ENCODE results near the gene GTF2I. TPM values are rescaled to one million over a fixed set of nuclear protein-coding genes. Genes with fewer than 3 reads are reported as not detected.
"Not testable (repeated sequence)": the region's sequence is repeated elsewhere in the genome, so short reads cannot be mapped to it uniquely, and the experiment has no call there.

Gene GTF2I
- total RNA-seq, 1 experiment from 2014 or later: 357 TPM

GRCh38 chr7:74783595-74783994 is 126.1 kb downstream of the GTF2I start:
- H3K4me1 Mint-ChIP-seq; H3K4ac ChIP-seq (ENCODE audit: low read depth, low read length); H3K27me3 Mint-ChIP-seq (ENCODE audit: low read depth); H3K23me2 ChIP-seq (ENCODE audit: insufficient read length, low read depth, low read length, poor library complexity, severe bottlenecking); H3K9me3 Mint-ChIP-seq; H3K79me2 ChIP-seq (ENCODE audit: insufficient read depth, low read length); H3K18ac ChIP-seq (ENCODE audit: insufficient read length, low read depth, low read length); H3K23ac ChIP-seq (ENCODE audit: insufficient read length, low read depth, low read length); H3K4me1 ChIP-seq (ENCODE audit: insufficient read depth, low read length); H3T11ph ChIP-seq (ENCODE audit: low read length); H4K8ac ChIP-seq (replicated peaks; ENCODE audit: insufficient read length, low read depth, low read length); H3K79me1 ChIP-seq (ENCODE audit: insufficient read depth, low read depth, low read length, poor library complexity, severe bottlenecking); H4K5ac ChIP-seq (ENCODE audit: insufficient read length, low read depth, low read length); H2BK15ac ChIP-seq (ENCODE audit: low read depth, low read length); H2BK5ac ChIP-seq (ENCODE audit: insufficient read length, low read length); H2BK20ac ChIP-seq (ENCODE audit: low read depth, low read length, poor library complexity, severe bottlenecking); H2BK120ac ChIP-seq (ENCODE audit: low read depth, low read length, poor library complexity, severe bottlenecking); H3K27me3 ChIP-seq (ENCODE audit: insufficient read depth, low read length); H3K9ac ChIP-seq (ENCODE audit: extremely low read depth, insufficient read length, low read length); H2AFZ ChIP-seq (ENCODE audit: low read length); H2AK5ac ChIP-seq (ENCODE audit: insufficient read length, low read length); H4K20me1 ChIP-seq (ENCODE audit: control insufficient read depth, insufficient read depth, insufficient read length); H2BK12ac ChIP-seq (ENCODE audit: insufficient read length, low read depth, low read length); H3K4me2 ChIP-seq (ENCODE audit: insufficient read depth, insufficient read length, low read length); H3K27ac ChIP-seq (ENCODE audit: insufficient read length, low read depth, low read length); H3K4me3 Mint-ChIP-seq; H4K91ac ChIP-seq (ENCODE audit: insufficient read length, low read depth, low read length); H3K9me3 ChIP-seq (ENCODE audit: control insufficient read depth, low read depth, low read length); H3K36me3 Mint-ChIP-seq (ENCODE audit: insufficient read depth in 1 of 3, low read depth in 3 of 3); H3K56ac ChIP-seq (ENCODE audit: insufficient read length, low read depth, low read length); H3K14ac ChIP-seq (ENCODE audit: insufficient read depth, low read length): not testable (repeated sequence)
- peak overlapping the region in 1 of 3 experiments; percentile 70; a peak in 1 of 7 replicates for H3K27ac Mint-ChIP-seq
- no CpG with 5 or more reads among the region's 5 CpGs for WGBS (ENCODE audit: extremely low coverage, insufficient read length, low lambda C conversion rate)
- peak; percentile 22 for DNase-seq

- not testable (repeated sequence) for H3K79me2 ChIP-seq (ENCODE audit: insufficient read depth, low read length); H3K27me3 ChIP-seq (ENCODE audit: insufficient read depth, low read length); H3K36me3 Mint-ChIP-seq (ENCODE audit: insufficient read depth in 1 of 3, low read depth in 3 of 3); H3K79me1 ChIP-seq (ENCODE audit: insufficient read depth, low read depth, low read length, poor library complexity, severe bottlenecking); H3K27me3 Mint-ChIP-seq (ENCODE audit: low read depth); H3K23ac ChIP-seq (ENCODE audit: insufficient read length, low read depth, low read length); H3K56ac ChIP-seq (ENCODE audit: insufficient read length, low read depth, low read length); H4K91ac ChIP-seq (ENCODE audit: insufficient read length, low read depth, low read length); H3K4me3 Mint-ChIP-seq; H3K9me3 Mint-ChIP-seq; H2BK5ac ChIP-seq (ENCODE audit: insufficient read length, low read length); H3K4me1 ChIP-seq (ENCODE audit: insufficient read depth, low read length); H3T11ph ChIP-seq (ENCODE audit: low read length); H4K8ac ChIP-seq (replicated peaks; ENCODE audit: insufficient read length, low read depth, low read length); H2BK15ac ChIP-seq (ENCODE audit: low read depth, low read length); H3K14ac ChIP-seq (ENCODE audit: insufficient read depth, low read length); H3K27ac Mint-ChIP-seq; H2BK120ac ChIP-seq (ENCODE audit: low read depth, low read length, poor library complexity, severe bottlenecking); H4K5ac ChIP-seq (ENCODE audit: insufficient read length, low read depth, low read length); H2BK20ac ChIP-seq (ENCODE audit: low read depth, low read length, poor library complexity, severe bottlenecking); H2AFZ ChIP-seq (ENCODE audit: low read length); H3K18ac ChIP-seq (ENCODE audit: insufficient read length, low read depth, low read length); H3K4me1 Mint-ChIP-seq; H3K23me2 ChIP-seq (ENCODE audit: insufficient read length, low read depth, low read length, poor library complexity, severe bottlenecking); H3K9ac ChIP-seq (ENCODE audit: extremely low read depth, insufficient read length, low read length); H2BK12ac ChIP-seq (ENCODE audit: insufficient read length, low read depth, low read length); H4K20me1 ChIP-seq (ENCODE audit: control insufficient read depth, insufficient read depth, insufficient read length); H3K4ac ChIP-seq (ENCODE audit: low read depth, low read length); H3K4me2 ChIP-seq (ENCODE audit: insufficient read depth, insufficient read length, low read length); H2AK5ac ChIP-seq (ENCODE audit: insufficient read length, low read length); H3K9me3 ChIP-seq (ENCODE audit: control insufficient read depth, low read depth, low read length); H3K27ac ChIP-seq (ENCODE audit: insufficient read length, low read depth, low read length)
- DNase-seq: peak; percentile 91
- WGBS (ENCODE audit: extremely low coverage, insufficient read length, low lambda C conversion rate): no CpG with 5 or more reads among the region's 82 CpGs
Measured at GRCh38 chr7:74788369-74789150, 131.0 kb downstream of the GTF2I start.

Measured in H9 (cell line).